DND-41 (cell line): ENCODE data around the gene TDRD6.

Source experiments
- ATAC-seq: fragments of 200-7000 bp; cut with Tn5 transposase; 3 replicates; pipeline ENCODE4 v1.9.1; 2021; ENCODE audit warnings: low read depth; ENCODE audit not compliant: insufficient read depth
- DNase-seq: peaks from one replicate; pipeline ENCODE4 v3.0.0-alpha.2; 2020
- H2AFZ ChIP-seq: 2 replicates; pipeline ENCODE4 v1.6.0; 2012; ENCODE audit warnings: low read depth, low read length
- H3K27ac ChIP-seq: 2 replicates; pipeline ENCODE4 v1.5.1; 2012; ENCODE audit warnings: low read length, inconsistent platforms
- H3K27me3 ChIP-seq: fragments of 200-600 bp; sonication (generic); 2 replicates; pipeline ENCODE4 v1.6.0; 2012; ENCODE audit warnings: low read length, mild to moderate bottlenecking, inconsistent platforms; ENCODE audit not compliant: insufficient read depth, poor library complexity
- H3K36me3 ChIP-seq: 2 replicates; pipeline ENCODE4 v1.5.1; 2012; ENCODE audit warnings: low read length, inconsistent platforms; ENCODE audit not compliant: insufficient read depth
- H3K4me1 ChIP-seq: 2 replicates; pipeline ENCODE4 v1.5.1; 2012; ENCODE audit warnings: mild to moderate bottlenecking, low read length; ENCODE audit not compliant: insufficient read depth
- H3K4me2 ChIP-seq: 2 replicates; pipeline ENCODE4 v1.6.0; 2012; ENCODE audit warnings: mild to moderate bottlenecking, moderate library complexity, low read length, inconsistent platforms; ENCODE audit not compliant: insufficient read depth
- H3K4me3 ChIP-seq, 2 experiments: fragments of 200-600 bp in 1 of 2; shearing (Covaris generic) in 1 of 2; 2 replicates each; pipeline ENCODE4 v1.5.1; 2012 to 2016; ENCODE audit warnings: inconsistent platforms in 2 of 2, low read length in 2 of 2, mild to moderate bottlenecking in 2 of 2, low read depth in 1 of 2, moderate library complexity in 1 of 2
- H3K79me2 ChIP-seq: 2 replicates; pipeline ENCODE4 v1.6.0; 2012; ENCODE audit warnings: low read length, inconsistent platforms; ENCODE audit not compliant: insufficient read depth
- H3K9ac ChIP-seq: 2 replicates; pipeline ENCODE4 v1.6.0; 2012; ENCODE audit warnings: low read depth, mild to moderate bottlenecking, inconsistent platforms, low read length, moderate library complexity
- H3K9me3 ChIP-seq: 2 replicates; pipeline ENCODE4 v1.5.1; 2012; ENCODE audit warnings: low read length, moderate library complexity, mild to moderate bottlenecking, inconsistent platforms; ENCODE audit not compliant: insufficient read depth, severe bottlenecking
- H4K20me1 ChIP-seq: 2 replicates; pipeline ENCODE4 v1.6.0; 2012; ENCODE audit warnings: low read length; ENCODE audit not compliant: insufficient read depth
- EZH2 ChIP-seq: IDR thresholded peaks from 3 replicates; pipeline ENCODE4 v1.6.1; 2012; ENCODE audit warnings: borderline replicate concordance, low read depth, mild to moderate bottlenecking, moderate library complexity, low read length, inconsistent platforms; ENCODE audit not compliant: severe bottlenecking
- TF ChIP-seq, protein P1 (sequence below): IDR thresholded peaks from 2 replicates; pipeline ENCODE4 v1.5.1; 2012; ENCODE audit warnings: borderline replicate concordance, low read length, moderate library complexity, mild to moderate bottlenecking; ENCODE audit not compliant: poor library complexity, severe bottlenecking; ENCODE audit errors: extremely low read depth

The TDRD6 gene

DNA sequence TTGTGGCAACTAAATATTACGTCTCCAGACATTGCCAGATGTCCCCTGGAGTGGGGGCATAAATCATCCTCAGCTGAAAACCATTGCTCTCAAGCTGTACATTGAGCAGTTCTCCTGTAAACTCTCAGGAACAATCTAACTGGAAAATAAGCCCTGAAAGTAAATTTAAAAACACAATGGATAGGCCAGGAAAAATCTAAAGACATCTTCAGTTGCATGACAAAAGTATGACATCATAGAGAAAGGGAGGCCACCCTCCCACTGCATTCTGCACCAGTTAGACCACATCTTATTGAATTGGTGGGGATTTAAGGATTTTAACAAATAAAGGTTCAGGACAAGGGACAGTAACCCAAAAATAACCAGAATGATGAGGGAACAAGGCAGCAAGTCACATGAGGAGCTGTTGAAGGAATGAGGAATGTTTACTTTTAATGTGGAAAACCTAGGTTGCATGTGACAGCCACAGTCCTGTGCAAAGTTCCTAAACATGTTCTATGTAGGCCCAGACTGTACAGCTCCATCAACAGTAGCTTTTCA is 42.2 kb downstream of the TDRD6 start:
- no peaks in the 10 kb centered on the region for H3K79me2 ChIP-seq
- no peak overlapping the region for H3K4me2 ChIP-seq
- no peaks in the 10 kb centered on the region for H4K20me1 ChIP-seq
- H3K9me3 ChIP-seq: no peaks in the 10 kb centered on the region
- H2AFZ ChIP-seq: no peak overlapping the region
- no peak overlapping the region for H3K4me3 ChIP-seq
- no peaks in the 10 kb centered on the region for H3K4me1 ChIP-seq
- TF ChIP-seq EZH2: no peak
- TF ChIP-seq, protein P1, sequence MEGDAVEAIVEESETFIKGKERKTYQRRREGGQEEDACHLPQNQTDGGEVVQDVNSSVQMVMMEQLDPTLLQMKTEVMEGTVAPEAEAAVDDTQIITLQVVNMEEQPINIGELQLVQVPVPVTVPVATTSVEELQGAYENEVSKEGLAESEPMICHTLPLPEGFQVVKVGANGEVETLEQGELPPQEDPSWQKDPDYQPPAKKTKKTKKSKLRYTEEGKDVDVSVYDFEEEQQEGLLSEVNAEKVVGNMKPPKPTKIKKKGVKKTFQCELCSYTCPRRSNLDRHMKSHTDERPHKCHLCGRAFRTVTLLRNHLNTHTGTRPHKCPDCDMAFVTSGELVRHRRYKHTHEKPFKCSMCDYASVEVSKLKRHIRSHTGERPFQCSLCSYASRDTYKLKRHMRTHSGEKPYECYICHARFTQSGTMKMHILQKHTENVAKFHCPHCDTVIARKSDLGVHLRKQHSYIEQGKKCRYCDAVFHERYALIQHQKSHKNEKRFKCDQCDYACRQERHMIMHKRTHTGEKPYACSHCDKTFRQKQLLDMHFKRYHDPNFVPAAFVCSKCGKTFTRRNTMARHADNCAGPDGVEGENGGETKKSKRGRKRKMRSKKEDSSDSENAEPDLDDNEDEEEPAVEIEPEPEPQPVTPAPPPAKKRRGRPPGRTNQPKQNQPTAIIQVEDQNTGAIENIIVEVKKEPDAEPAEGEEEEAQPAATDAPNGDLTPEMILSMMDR: no peak
- no peak for DNase-seq
- H3K27ac ChIP-seq: no peak overlapping the region
- H3K36me3 ChIP-seq: no peaks in the 10 kb centered on the region
- no peak for ATAC-seq
- H3K9ac ChIP-seq: no peak overlapping the region
- H3K27me3 ChIP-seq: peaks cover 3% of the 10 kb centered on the region

DNA sequence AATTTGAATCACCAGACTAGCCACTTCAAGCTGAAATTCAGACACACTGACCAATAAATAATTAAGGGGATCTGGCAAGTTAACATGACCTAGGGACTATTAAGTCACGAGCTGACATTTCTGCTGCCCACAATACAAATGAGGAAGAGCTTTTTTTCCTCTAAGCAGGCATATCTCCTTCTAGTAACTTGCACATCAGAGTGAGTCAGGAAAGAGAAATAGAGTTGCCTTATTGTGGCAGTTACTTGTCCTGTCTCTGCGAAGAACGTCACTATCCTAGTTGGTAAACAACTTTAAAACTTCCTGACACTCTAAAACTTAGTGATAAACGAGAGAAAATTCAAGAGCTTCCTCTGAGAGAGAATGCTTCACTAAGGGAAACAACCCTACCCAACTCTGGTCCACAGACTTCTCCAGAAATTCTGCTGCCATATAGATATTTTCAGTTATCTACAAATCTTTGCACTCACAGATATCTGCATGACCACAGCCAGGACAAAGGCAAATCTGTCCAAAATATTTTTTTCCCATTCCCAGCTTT is 43.3 kb downstream of the TDRD6 start:
- TF ChIP-seq EZH2: no peak
- TF ChIP-seq, protein P1: no peak
- no peak overlapping the region for H3K4me3 ChIP-seq
- H3K27me3 ChIP-seq: peaks cover 3% of the 10 kb centered on the region
- H3K9me3 ChIP-seq: no peaks in the 10 kb centered on the region
- H2AFZ ChIP-seq: no peak overlapping the region
- H4K20me1 ChIP-seq: no peaks in the 10 kb centered on the region
- H3K4me1 ChIP-seq: no peaks in the 10 kb centered on the region
- H3K9ac ChIP-seq: no peak overlapping the region
- no peak overlapping the region for H3K27ac ChIP-seq
- H3K4me2 ChIP-seq: no peak overlapping the region
- H3K36me3 ChIP-seq: no peaks in the 10 kb centered on the region
- DNase-seq (no peak), ATAC-seq (no peak)
- H3K79me2 ChIP-seq: no peaks in the 10 kb centered on the region

DNA sequence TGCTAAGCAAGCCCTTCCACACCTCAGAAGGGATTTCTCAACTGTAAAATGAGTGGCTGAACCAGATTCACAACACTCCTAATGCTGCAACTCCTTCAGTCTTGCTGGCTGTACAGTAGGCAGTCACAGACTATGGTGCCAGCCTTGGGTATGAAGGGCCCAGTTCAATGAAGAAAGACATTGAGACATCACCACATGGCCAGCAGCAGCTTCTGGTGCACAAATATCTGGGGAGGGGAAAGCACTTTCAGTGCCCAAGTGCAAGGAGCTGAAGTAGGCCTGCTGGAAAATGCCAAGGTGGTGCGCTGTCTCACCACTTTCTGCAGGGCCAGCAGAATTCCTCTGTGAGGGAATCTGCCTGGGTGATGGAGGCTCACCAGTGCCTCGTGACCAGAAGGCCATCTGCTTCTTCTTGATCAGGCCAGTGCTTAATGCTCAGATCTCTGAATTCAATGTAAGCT is 45.7 kb downstream of the TDRD6 start:
- no peak for DNase-seq
- Histone ChIP-seq H3K4me1 (no peaks in the 10 kb centered on the region), H3K79me2 (no peaks in the 10 kb centered on the region), H3K4me2 (no peak overlapping the region), H3K9me3 (no peaks in the 10 kb centered on the region), H2AFZ (no peak overlapping the region), H4K20me1 (no peaks in the 10 kb centered on the region), H3K27me3 (peaks cover 3% of the 10 kb centered on the region), H3K9ac (no peak overlapping the region), H3K4me3 (no peak overlapping the region), H3K36me3 (no peaks in the 10 kb centered on the region), H3K27ac (no peak overlapping the region)
- TF ChIP-seq, protein P1: no peak
- TF ChIP-seq EZH2: no peak
- no peak for ATAC-seq
